ENCODE results near the gene MEF2A.

The MEF2A gene

GRCh38 chr15:99580076-99580475 is 14.3 kb downstream of the MEF2A start:
- no peak overlapping the region for H3K4me3 ChIP-seq (ENCODE audit: low read depth, low read length)
- ChIA-PET POLR2A (no interaction called here), CTCF (interaction anchor here (1.0 to 3.1 kb wide), 4 partner anchors 11 to 124 kb away, joined by 3 to 11 read pairs (median 6); no protein-coding TSS in a partner anchor)
- no peak for TF ChIP-seq CTCF (IDR thresholded peaks at IDR 0.05; ENCODE audit: insufficient read depth, low read length, missing control alignments)
- no peak for DNase-seq (ENCODE audit: low read depth, low spot score)

- CTCF ChIA-PET: interaction anchor here (0.9 to 3.1 kb wide), 4 partner anchors 10 to 173 kb away, joined by 3 to 11 read pairs (median 4); no protein-coding TSS in a partner anchor
- DNase-seq (ENCODE audit: low read depth, low spot score): no peak
- H3K4me3 ChIP-seq (ENCODE audit: low read depth, low read length): no peak overlapping the region
- POLR2A ChIA-PET: no interaction called here
- no peak for TF ChIP-seq CTCF (IDR thresholded peaks at IDR 0.05; ENCODE audit: insufficient read depth, low read length, missing control alignments)
These were observed 16.8 kb downstream of the MEF2A start for GRCh38 chr15:99582508-99582960.

GRCh38 chr15:99584081-99584600 is 18.4 kb downstream of the MEF2A start:
- DNase-seq (ENCODE audit: low read depth, low spot score): no peak
- CTCF ChIA-PET: no interaction called here

GRCh38 chr15:99586121-99586520 is 20.3 kb downstream of the MEF2A start:
- POLR2A ChIA-PET: no interaction called here
- no peak for TF ChIP-seq CTCF (IDR thresholded peaks at IDR 0.05; ENCODE audit: insufficient read depth, low read length, missing control alignments)
- CTCF ChIA-PET: no interaction called here
- H3K4me3 ChIP-seq (ENCODE audit: low read depth, low read length): no peak overlapping the region
- DNase-seq (ENCODE audit: low read depth, low spot score): no peak

More at GRCh38 chr15:99584081-99584600, 18.4 kb downstream of the MEF2A start:
- H3K4me3 ChIP-seq (ENCODE audit: low read depth, low read length): no peak overlapping the region
- POLR2A ChIA-PET: no interaction called here
- no peak for TF ChIP-seq CTCF (IDR thresholded peaks at IDR 0.05; ENCODE audit: insufficient read depth, low read length, missing control alignments)

GRCh38 chr15:99589801-99590200 is 24.0 kb downstream of the MEF2A start:
- CTCF ChIA-PET: no interaction called here
- no peak for TF ChIP-seq CTCF (IDR thresholded peaks at IDR 0.05; ENCODE audit: insufficient read depth, low read length, missing control alignments)

GRCh38 chr15:99590913-99591646 is 25.3 kb downstream of the MEF2A start:
- no peak overlapping the region for H3K4me3 ChIP-seq (ENCODE audit: low read depth, low read length)
- ChIA-PET POLR2A (no interaction called here), CTCF (interaction anchor here (1.3 kb wide), 1 partner anchor 23 kb away, joined by 4 read pairs; no protein-coding TSS in a partner anchor)
- no peak for DNase-seq (ENCODE audit: low read depth, low spot score)
- no peak for TF ChIP-seq CTCF (IDR thresholded peaks at IDR 0.05; ENCODE audit: insufficient read depth, low read length, missing control alignments)

More at GRCh38 chr15:99589801-99590200, 24.0 kb downstream of the MEF2A start:
- POLR2A ChIA-PET: no interaction called here
- DNase-seq (ENCODE audit: low read depth, low spot score): no peak
- no peak overlapping the region for H3K4me3 ChIP-seq (ENCODE audit: low read depth, low read length)
